GM18520 (cell line): ENCODE measurements around the gene RNU5B-1.
A peak's percentile ranks its signal among the peaks of the same experiment; 100 is the strongest.
"Not testable (repeated sequence)": the region's sequence is repeated elsewhere in the genome, so short reads cannot be mapped to it uniquely, and the experiment has no call there.

ENCODE experiments used
- ATAC-seq: cut with Tn5 transposase; IDR thresholded peaks from one replicate; pipeline ENCODE4 v1.9.1; 2021; ENCODE audit not compliant: unreplicated experiment

Gene RNU5B-1

GRCh38 chr15:65304381-65305149 lies at the start of gene RNU5B-1:
Gene RNU5B-1, plus strand, starts transcription at chr15:65304677.
- ATAC-seq: peak; percentile 68

GRCh38 chr15:65254758-65255157 lies 49.7 kb upstream of the RNU5B-1 start:
- no peak for ATAC-seq

GRCh38 chr15:65255486-65256140 lies 48.9 kb upstream of the RNU5B-1 start:
- no peak for ATAC-seq

GRCh38 chr15:65258375-65259262 lies 45.9 kb upstream of the RNU5B-1 start:
- ATAC-seq: no peak

- ATAC-seq: no peak
Observed at GRCh38 chr15:65259367-65259797, 45.1 kb upstream of the RNU5B-1 start.

GRCh38 chr15:65260968-65261367 lies 43.5 kb upstream of the RNU5B-1 start:
- no peak for ATAC-seq

GRCh38 chr15:65263313-65263712 lies 41.2 kb upstream of the RNU5B-1 start:
- ATAC-seq: no peak

- no peak for ATAC-seq
Observed at GRCh38 chr15:65264863-65265430, 39.5 kb upstream of the RNU5B-1 start.

- ATAC-seq: no peak
Observed at GRCh38 chr15:65266469-65266868, 38.0 kb upstream of the RNU5B-1 start.

GRCh38 chr15:65268411-65268810 lies 36.1 kb upstream of the RNU5B-1 start:
- ATAC-seq: no peak

GRCh38 chr15:65270811-65271545 lies 33.5 kb upstream of the RNU5B-1 start:
- not testable (repeated sequence) for ATAC-seq

GRCh38 chr15:65275104-65275727 lies 29.3 kb upstream of the RNU5B-1 start:
- ATAC-seq: no peak

GRCh38 chr15:65275728-65276126 lies 28.8 kb upstream of the RNU5B-1 start:
- ATAC-seq: no peak

GRCh38 chr15:65277015-65277414 lies 27.5 kb upstream of the RNU5B-1 start:
- no peak for ATAC-seq

GRCh38 chr15:65278480-65278879 lies 26.0 kb upstream of the RNU5B-1 start:
- no peak for ATAC-seq

GRCh38 chr15:65285291-65286068 lies 19.0 kb upstream of the RNU5B-1 start:
- ATAC-seq: no peak

GRCh38 chr15:65286069-65286703 lies 18.3 kb upstream of the RNU5B-1 start:
- ATAC-seq: peak; percentile 10

- peak; percentile 91 for ATAC-seq
Observed at GRCh38 chr15:65286704-65287519, 17.6 kb upstream of the RNU5B-1 start, which contains the start of gene PARP16. Gene PARP16, minus strand, starts transcription at chr15:65286883. Its CDS starts 457 bp downstream, at chr15:65286426.
